ENCODE data around the gene SUSD4.
A peak's percentile ranks its signal among the peaks of the same experiment; 100 is the strongest.
"Not testable (repeated sequence)": the region's sequence is repeated elsewhere in the genome, so short reads cannot be mapped to it uniquely, and the experiment has no call there.

The SUSD4 gene

GRCh38 chr1:223363856-223364684, at the start of gene SUSD4:
Gene SUSD4, minus strand, starts transcription at chr1:223364176. Its CDS starts 751 bp downstream, at chr1:223363425.
- DNase-seq (ENCODE audit: low spot score), result peak; percentile 52

GRCh38 chr1:223413216-223413615, 49.2 kb upstream of the SUSD4 start:
- no peak for DNase-seq (ENCODE audit: low spot score)

- no peak for DNase-seq (ENCODE audit: low spot score)
Observed at GRCh38 chr1:223411710-223412109, 47.7 kb upstream of the SUSD4 start.

DNA sequence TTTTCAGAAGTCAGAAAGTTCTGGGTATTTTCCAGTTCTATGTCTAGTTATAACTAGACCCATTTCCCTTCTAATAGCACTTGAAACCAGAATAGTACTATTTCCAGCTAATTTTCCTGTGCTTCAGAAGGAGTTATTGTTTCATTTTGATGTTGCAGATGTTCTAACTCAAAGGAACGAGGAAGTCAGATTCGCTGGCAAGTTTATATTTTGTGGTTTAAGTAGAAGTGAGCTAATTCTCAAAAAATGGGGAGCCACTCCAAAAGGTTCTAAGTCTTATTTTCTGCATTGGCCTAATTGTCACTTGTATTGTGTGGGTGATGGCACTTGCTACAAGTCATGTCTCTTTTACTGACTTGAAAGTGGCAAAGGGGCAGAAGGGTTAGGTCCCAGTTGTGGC, 47.3 kb upstream of the SUSD4 start:
- DNase-seq (ENCODE audit: low spot score), result no peak

DNA sequence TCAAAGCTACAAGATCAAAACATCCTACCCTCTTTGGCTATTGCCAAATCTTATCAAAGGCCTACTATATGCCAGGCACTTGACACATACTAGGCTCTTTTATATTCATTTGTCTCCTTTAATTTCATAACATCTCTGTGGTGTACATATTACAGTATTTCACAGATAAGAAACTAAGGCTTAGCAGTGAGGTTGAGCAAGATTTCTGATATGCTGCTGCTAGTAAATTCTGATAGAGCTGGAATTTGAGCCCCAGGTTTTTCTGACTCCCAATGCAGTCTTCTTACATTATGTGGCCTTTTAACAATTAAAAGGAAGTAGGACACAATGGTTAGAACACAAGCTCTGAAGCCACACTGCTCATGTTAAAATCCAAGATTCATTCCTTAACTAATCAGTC, 46.1 kb upstream of the SUSD4 start:
- DNase-seq (ENCODE audit: low spot score), result no peak

- no peak for DNase-seq (ENCODE audit: low spot score)
Observed at GRCh38 chr1:223405507-223405906, 41.5 kb upstream of the SUSD4 start.

DNA sequence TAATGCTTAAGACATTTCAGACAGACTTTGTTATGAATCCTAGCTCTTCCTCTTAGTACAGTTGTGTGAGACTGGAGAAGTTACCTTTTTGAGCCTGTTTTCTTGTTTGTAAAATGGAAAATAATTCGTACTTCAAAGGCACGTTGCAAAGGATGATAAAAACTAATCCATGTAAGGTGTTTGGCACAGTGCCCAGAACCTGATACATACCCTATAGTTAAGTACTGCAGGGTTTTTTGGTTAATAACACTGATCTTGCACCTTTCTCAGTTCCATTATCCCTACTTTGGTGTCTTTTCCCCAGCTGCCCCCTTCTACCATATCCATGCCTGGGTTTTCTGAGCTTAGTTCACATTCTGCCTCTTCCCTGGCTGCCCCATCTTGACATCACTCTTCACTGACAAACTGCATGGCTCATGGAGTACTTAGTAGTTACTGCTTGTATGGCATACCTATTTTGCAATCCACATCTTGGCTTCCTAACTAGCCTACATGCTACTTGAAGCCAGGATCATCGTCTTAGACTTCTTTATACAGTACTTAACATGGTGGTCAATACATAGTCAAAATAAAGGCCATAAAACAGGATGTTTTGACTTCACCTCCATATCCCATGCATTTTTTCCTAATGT, 39.3 kb upstream of the SUSD4 start:
- peak; percentile 12 for DNase-seq (ENCODE audit: low spot score)

DNA sequence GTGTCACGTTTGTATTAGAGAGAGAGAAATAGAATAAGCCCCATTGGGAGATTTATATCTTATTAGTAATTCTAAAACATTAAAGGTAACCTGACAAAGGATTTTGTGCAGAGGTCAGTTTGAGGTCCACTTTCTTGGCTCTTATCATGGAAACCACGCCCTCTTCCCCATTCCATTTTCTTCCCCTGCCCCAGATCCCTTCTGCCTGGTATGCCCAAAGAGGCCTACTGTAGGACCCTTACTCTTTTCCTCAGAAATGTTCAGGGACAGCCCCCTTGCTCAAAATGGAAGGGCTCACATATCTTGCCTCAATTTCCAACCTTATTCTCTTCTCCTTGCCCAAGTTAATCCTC, 38.8 kb upstream of the SUSD4 start:
- no peak for DNase-seq (ENCODE audit: low spot score)

GRCh38 chr1:223401873-223402789, 38.2 kb upstream of the SUSD4 start:
- peak; percentile 90 for DNase-seq (ENCODE audit: low spot score)

DNA sequence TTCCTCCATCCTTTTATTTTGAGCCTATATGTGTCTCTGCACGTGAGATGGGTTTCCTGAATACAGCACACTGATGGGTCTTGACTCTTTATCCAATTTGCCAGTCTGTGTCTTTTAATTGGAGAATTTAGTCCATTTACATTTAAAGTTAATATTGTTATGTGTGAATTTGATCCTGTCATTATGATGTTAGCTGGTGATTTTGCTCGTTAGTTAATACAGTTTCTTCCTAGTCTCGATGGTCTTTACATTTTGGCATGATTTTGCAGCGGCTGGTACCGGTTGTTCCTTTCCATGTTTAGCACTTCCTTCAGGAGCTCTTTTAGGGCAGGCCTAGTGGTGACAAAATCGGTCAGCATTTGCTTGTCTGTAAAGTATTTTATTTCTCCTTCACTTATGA, 35.4 kb upstream of the SUSD4 start:
- DNase-seq (ENCODE audit: low spot score), result not testable (repeated sequence)

DNA sequence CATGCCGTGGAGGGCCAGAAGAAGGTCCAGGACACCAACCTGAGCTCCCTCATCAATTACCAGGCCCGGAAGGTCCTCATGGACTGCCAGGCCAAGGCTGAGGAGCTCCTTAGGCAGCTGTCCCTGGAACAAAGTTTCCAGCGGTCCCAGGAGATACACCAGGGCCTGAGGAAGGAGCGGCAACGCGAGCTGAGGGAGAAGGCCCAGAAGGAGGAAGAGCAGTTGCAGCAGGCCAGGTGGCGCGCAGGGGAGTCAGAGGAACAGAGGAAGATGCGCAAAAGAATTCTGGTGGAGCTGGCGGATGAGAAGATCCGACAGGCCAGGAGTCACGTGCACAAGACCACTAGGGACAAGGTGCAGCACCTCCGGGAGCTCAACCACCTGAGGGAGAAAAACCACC, 30.7 kb upstream of the SUSD4 start:
- DNase-seq (ENCODE audit: low spot score), result no peak

DNA sequence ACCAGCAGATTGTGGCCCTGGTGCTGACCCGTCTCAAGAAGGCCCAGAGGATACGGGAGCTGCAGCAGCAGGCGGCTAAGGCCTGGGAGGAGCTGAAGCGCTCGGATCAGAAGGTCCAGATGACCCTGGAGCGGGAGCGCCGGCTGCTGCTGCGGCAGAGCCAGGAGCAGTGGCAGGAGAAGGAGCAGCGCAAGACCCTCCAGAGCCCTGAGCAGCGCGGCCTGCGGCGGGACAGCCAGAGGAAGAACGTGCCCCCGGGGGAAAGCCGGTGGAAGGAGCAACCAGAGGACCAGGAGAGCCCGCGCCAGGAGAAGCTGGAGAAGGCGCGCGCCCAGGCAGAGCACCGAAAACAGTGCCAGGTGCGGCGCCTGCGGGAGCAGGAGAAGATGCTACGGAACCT, 30.3 kb upstream of the SUSD4 start:
- DNase-seq (ENCODE audit: low spot score), result no peak

GRCh38 chr1:223393275-223394214, 29.6 kb upstream of the SUSD4 start, which contains the start of gene CCDC185:
Gene CCDC185, plus strand, starts transcription at chr1:223393415. Its CDS starts 61 bp downstream, at chr1:223393476.
- DNase-seq (ENCODE audit: low spot score), result peak; percentile 24

DNA sequence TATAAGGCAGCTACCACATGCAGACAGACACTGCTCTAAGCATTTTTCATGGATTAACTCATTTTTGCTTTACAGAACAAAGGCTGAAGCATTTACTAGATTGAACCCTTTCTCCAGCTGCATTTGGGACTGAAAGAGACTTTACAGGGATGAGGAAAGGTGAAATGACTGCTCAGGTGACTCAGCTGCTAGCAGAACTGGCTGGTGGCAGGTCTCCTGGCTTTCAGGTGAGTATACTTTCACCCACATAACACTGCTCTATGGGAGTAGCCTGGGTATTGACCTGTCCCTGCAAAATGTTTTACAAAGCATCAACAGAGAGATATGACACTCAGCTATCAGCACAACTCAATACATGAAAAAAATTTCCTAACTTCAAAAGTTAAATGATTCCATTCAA, 26.6 kb upstream of the SUSD4 start:
- peak; percentile 23 for DNase-seq (ENCODE audit: low spot score)

- no peak for DNase-seq (ENCODE audit: low spot score)
Observed at GRCh38 chr1:223386013-223386412, 22.0 kb upstream of the SUSD4 start.

- no peak for DNase-seq (ENCODE audit: low spot score)
Observed at GRCh38 chr1:223378754-223379153, 14.8 kb upstream of the SUSD4 start.

DNA sequence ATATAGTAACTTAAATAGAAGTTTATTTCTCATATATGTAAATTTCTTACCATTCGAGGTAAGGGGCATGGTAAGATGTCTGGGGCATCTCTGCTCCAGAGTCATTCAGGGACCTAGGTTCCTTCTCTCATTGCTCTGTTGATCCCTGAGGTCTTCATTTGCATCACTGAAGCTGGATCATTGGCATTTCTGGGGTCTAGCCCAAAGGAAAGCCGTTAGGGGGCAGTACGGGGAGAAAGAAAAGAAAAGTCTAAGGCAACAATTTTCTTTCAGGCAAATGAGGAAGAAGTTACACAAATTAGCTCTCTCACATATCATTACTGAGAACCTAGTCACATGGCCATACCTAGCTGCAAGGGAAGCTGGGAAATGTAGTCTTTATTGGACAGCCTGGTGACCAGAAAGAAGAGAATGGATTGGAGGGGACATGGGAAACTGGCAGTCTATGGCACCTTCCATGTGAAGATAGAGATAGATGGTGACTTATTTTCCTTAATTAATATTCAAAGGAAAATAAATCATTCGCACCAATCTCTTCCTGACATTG, 10.2 kb upstream of the SUSD4 start:
- no peak for DNase-seq (ENCODE audit: low spot score)

- DNase-seq (ENCODE audit: low spot score), result peak; percentile 10
Observed at GRCh38 chr1:223364685-223365382, 858 bp upstream of the SUSD4 start.

DNA sequence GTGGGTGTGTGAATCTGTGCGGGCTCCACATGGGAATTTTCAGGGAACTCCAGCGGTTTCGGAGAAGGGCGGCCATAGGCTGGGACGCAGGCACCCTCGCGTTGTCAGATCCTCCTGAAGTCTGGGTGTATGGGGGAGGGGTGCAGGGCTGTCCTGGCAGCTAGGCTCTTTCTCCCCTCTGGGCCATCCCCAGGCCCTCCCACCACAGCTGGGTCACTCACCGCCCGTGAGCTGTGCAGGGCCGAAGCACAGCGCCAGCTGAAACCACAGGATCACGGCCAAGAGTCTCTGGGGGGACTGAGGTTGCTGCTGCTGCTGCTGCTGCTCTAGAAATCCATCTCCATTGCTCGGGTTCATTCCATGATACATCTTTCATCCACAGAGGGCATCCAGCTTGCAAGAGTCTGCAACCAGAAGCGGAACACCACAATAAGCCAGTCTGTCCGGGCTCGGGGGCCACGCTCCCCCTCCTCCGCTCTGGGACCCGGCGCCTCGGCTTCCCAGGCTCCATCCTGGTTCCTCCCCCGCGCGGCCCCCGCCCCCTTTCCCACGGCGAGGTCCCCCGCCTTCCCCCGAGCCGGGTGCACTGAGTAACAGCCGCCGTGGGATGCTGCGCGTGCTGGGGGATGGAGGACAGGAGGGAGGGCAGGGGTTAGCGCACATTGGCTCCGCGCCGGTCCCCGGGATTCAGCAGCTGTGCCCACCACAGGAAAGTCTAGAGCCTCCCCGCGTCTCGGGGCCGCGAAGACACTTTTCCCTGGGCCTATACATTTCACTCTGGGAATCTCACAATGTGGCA, 720 bp downstream of the SUSD4 start:
- DNase-seq (ENCODE audit: low spot score), result no peak

DNA sequence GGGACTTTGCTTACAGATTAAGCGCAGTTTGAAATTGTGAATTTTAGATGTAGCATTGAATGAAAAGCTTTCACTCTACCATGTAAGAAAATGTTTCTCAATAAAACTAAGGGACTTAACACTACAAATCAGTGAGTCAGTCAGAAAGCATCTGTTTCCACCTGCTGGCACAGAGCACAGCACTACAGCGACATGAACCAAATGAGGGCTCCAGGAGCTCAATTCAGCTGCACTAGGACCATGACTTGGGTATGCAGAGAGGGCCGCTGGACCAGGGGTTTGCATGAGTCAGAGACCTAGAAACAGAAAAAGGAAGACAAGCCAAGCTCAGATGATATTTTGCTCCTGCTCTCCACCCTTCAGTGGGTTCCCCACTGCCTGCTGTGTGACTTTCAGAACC, 5.2 kb downstream of the SUSD4 start:
- peak; percentile 74 for DNase-seq (ENCODE audit: low spot score)
